GM19463 (cell line): ENCODE data around the gene RPL22.

Source experiments
- ATAC-seq: cut with Tn5 transposase; IDR thresholded peaks from one replicate; pipeline ENCODE4 v1.9.1; 2021; ENCODE audit warnings: mild to moderate bottlenecking, moderate library complexity; ENCODE audit not compliant: unreplicated experiment

RPL22 gene

GRCh38 chr1:6175411-6175828 is 24.0 kb downstream of the RPL22 start:
- no peak for ATAC-seq

GRCh38 chr1:6174621-6175410 is 24.6 kb downstream of the RPL22 start:
- ATAC-seq = no peak

- no peak for ATAC-seq
These were observed 26.8 kb downstream of the RPL22 start for GRCh38 chr1:6172549-6172948.

- no peak for ATAC-seq
These were observed 27.8 kb downstream of the RPL22 start for GRCh38 chr1:6171548-6172124.

GRCh38 chr1:6170742-6171201 is 28.6 kb downstream of the RPL22 start:
- ATAC-seq = no peak

- ATAC-seq = no peak
These were observed 29.2 kb downstream of the RPL22 start for GRCh38 chr1:6170116-6170741.

- no peak for ATAC-seq
These were observed 30.3 kb downstream of the RPL22 start for GRCh38 chr1:6168947-6169586.

GRCh38 chr1:6167391-6168303 is 31.7 kb downstream of the RPL22 start:
- no peak for ATAC-seq

- ATAC-seq = no peak
These were observed 32.6 kb downstream of the RPL22 start for GRCh38 chr1:6166655-6167390.

- no peak for ATAC-seq
These were observed 33.2 kb downstream of the RPL22 start for GRCh38 chr1:6166221-6166620.

GRCh38 chr1:6165441-6165985 is 33.9 kb downstream of the RPL22 start:
- no peak for ATAC-seq

- ATAC-seq = no peak
These were observed 34.4 kb downstream of the RPL22 start for GRCh38 chr1:6165027-6165426.

GRCh38 chr1:6163973-6164617 is 35.3 kb downstream of the RPL22 start:
- ATAC-seq = no peak

GRCh38 chr1:6163191-6163972 is 36.0 kb downstream of the RPL22 start:
- no peak for ATAC-seq

GRCh38 chr1:6162773-6163172 is 36.6 kb downstream of the RPL22 start:
- ATAC-seq = no peak

GRCh38 chr1:6162341-6162740 is 37.1 kb downstream of the RPL22 start:
- no peak for ATAC-seq

GRCh38 chr1:6158181-6158580 is 41.2 kb downstream of the RPL22 start:
- ATAC-seq = no peak

- no peak for ATAC-seq
These were observed 41.7 kb downstream of the RPL22 start for GRCh38 chr1:6157528-6158174.
